B cell (primary cell): ENCODE results near the gene TSC2. TPM values are rescaled to one million over a fixed set of nuclear protein-coding genes. Genes with fewer than 3 reads are reported as not detected.
"Not testable (repeated sequence)": the region's sequence is repeated elsewhere in the genome, so short reads cannot be mapped to it uniquely, and the experiment has no call there.

Source experiments
- ATAC-seq: fragments of 200-7000 bp; cut with Tn5 transposase; one replicate; pipeline ENCODE4 v1.10.0; 2021; ENCODE audit warnings: low read depth, mild to moderate bottlenecking, moderate number of reproducible peaks, moderate library complexity
- CTCF ChIA-PET: fragments of 350-600 bp; sonication (Branson Sonifier 250); formaldehyde crosslinking; loops from one replicate; lab custom pipeline; 2021; ENCODE audit warnings: antibody characterized with exemption, inconsistent platforms; lab: Charles Lee
- POLR2A ChIA-PET: fragments of 350-600 bp; sonication (Branson Sonifier 250); formaldehyde crosslinking; loops from one replicate; lab custom pipeline; 2021; ENCODE audit warnings: antibody characterized with exemption; lab: Charles Lee
- DNase-seq: peaks from one replicate; pipeline ENCODE4 v3.0.0; 2013
- H2AFZ ChIP-seq: 2 replicates; pipeline ENCODE4 v1.6.1; 2012; ENCODE audit warnings: mild to moderate bottlenecking, low read depth, low read length; ENCODE audit not compliant: insufficient read depth, poor library complexity, severe bottlenecking
- H3K27ac ChIP-seq, 2 donors: 1 replicate in 1 of 2; 2 replicates in 1 of 2; pipeline ENCODE4 v1.5.1; 2012 to 2013; ENCODE audit warnings: low read length in 2 of 2, mild to moderate bottlenecking in 2 of 2, moderate library complexity in 1 of 2
- H3K27me3 ChIP-seq, 4 experiments: fragments of 200-600 bp in 1 of 4; sonication (generic) in 1 of 4; replicated peaks in 1 of 4; 1 replicate in 2 of 4; 2 replicates in 2 of 4; pipeline versions ENCODE4 v1.6.1 to v1.7.0; 2013 to 2016; ENCODE audit warnings: low read length in 3 of 4, mild to moderate bottlenecking in 2 of 4, mixed read lengths in 1 of 4, moderate library complexity in 1 of 4; ENCODE audit not compliant: insufficient read depth in 4 of 4, control insufficient read depth in 3 of 4; ENCODE audit errors: control extremely low read depth in 1 of 4
- H3K36me3 ChIP-seq, 2 experiments: replicated peaks in 1 of 2; 1 replicate in 1 of 2; 2 replicates in 1 of 2; pipeline versions ENCODE4 v1.6.1 to v1.7.1; 2013; ENCODE audit warnings: low read length in 1 of 2; ENCODE audit not compliant: insufficient read depth in 2 of 2, control insufficient read depth in 1 of 2; ENCODE audit errors: control extremely low read depth in 1 of 2, extremely low read depth in 1 of 2
- H3K4me1 ChIP-seq, 2 donors: fragments of 200-600 bp in 1 of 2; sonication (generic) in 1 of 2; 1 replicate in 1 of 2; 2 replicates in 1 of 2; pipeline versions ENCODE4 v1.5.1 to v1.6.1; 2013 to 2017; ENCODE audit warnings: low read length in 2 of 2; ENCODE audit not compliant: control insufficient read depth in 2 of 2, insufficient read depth in 2 of 2
- H3K4me2 ChIP-seq: replicated peaks from 2 replicates; pipeline ENCODE3; 2012; ENCODE audit warnings: mild to moderate bottlenecking, low read depth, low read length; ENCODE audit not compliant: poor library complexity, severe bottlenecking
- H3K4me3 ChIP-seq, 5 experiments: fragments of 200-600 bp in 1 of 5; sonication (generic) in 1 of 5; 1 replicate in 3 of 5; 2 replicates in 2 of 5; pipeline versions ENCODE4 v1.5.1 to v1.7.0; 2011 to 2016; ENCODE audit warnings: low read length in 4 of 5, mild to moderate bottlenecking in 4 of 5, low read depth in 2 of 5, control low read depth in 1 of 5, moderate library complexity in 1 of 5; ENCODE audit not compliant: insufficient read depth in 1 of 5; ENCODE audit errors: control extremely low read depth in 1 of 5, extremely low read depth in 1 of 5
- H3K79me2 ChIP-seq: fragments of 200-600 bp; sonication (generic); one replicate; pipeline ENCODE4 v1.6.0; 2016; ENCODE audit warnings: low read length; ENCODE audit not compliant: control insufficient read depth, insufficient read depth
- H3K9ac ChIP-seq: fragments of 200-600 bp; sonication (generic); 2 replicates; pipeline ENCODE4 v1.6.1; 2017; ENCODE audit warnings: mild to moderate bottlenecking, low read length, moderate library complexity
- H3K9me3 ChIP-seq, 3 donors: one replicate each; pipeline versions ENCODE4 v1.6.1 to v1.7.1; 2013; ENCODE audit warnings: low read length in 2 of 3; ENCODE audit not compliant: control insufficient read depth in 2 of 3, insufficient read depth in 1 of 3; ENCODE audit errors: control extremely low read depth in 1 of 3
- H4K20me1 ChIP-seq: 2 replicates; pipeline ENCODE4 v1.6.0; 2012; ENCODE audit warnings: mild to moderate bottlenecking, low read length; ENCODE audit not compliant: insufficient read depth, control insufficient read depth, poor library complexity, severe bottlenecking
- H3K27ac Mint-ChIP-seq: one replicate; pipeline ENCODE4 v1.8.0; 2021; ENCODE audit warnings: mixed read lengths
- H3K27me3 Mint-ChIP-seq: one replicate; pipeline ENCODE4 v1.8.0; 2021; ENCODE audit warnings: mixed read lengths
- H3K4me1 Mint-ChIP-seq: one replicate; pipeline ENCODE4 v1.8.0; 2021; ENCODE audit warnings: mixed read lengths
- H3K4me3 Mint-ChIP-seq: one replicate; pipeline ENCODE4 v1.8.0; 2021; ENCODE audit warnings: mixed read lengths
- H3K9me3 Mint-ChIP-seq: one replicate; pipeline ENCODE4 v1.8.0; 2022; ENCODE audit warnings: mixed read lengths; ENCODE audit not compliant: insufficient read depth
- WGBS: methylation state at CpG from one replicate; pipeline ENCODE4 v1.1.5; 2013; ENCODE audit warnings: missing lambda C conversion rate; ENCODE audit not compliant: insufficient coverage; 5-methylcytosine and 5-hydroxymethylcytosine counted together
- intact Hi-C: fragments of 100-400 bp; cut with micrococcal nuclease; formaldehyde crosslinking; loops from one replicate; pipeline ENCODE4 v1.10.0; 2022
- polyA plus RNA-seq: library from polyadenylated mRNA; depleted of rRNA; stranded (reverse); fragments of >200 nt; gene quantifications from 2 replicates; pipeline ENCODE4 v1.2.3, GENCODE V29; 2012
- total RNA-seq, 2 donors: library from RNA; stranded (reverse); fragments of 120-200 nt in 1 of 2; gene quantifications; 1 replicate in 1 of 2; 2 replicates in 1 of 2; pipeline versions ENCODE4 v1.2.3 to v1.2.4, GENCODE V29; 2013 to 2022

The TSC2 gene
- total and polyA plus RNA-seq, 2 donors (not counting 1 experiment from before 2014, with no cell fraction given), result 128 to 194 TPM

DNA sequence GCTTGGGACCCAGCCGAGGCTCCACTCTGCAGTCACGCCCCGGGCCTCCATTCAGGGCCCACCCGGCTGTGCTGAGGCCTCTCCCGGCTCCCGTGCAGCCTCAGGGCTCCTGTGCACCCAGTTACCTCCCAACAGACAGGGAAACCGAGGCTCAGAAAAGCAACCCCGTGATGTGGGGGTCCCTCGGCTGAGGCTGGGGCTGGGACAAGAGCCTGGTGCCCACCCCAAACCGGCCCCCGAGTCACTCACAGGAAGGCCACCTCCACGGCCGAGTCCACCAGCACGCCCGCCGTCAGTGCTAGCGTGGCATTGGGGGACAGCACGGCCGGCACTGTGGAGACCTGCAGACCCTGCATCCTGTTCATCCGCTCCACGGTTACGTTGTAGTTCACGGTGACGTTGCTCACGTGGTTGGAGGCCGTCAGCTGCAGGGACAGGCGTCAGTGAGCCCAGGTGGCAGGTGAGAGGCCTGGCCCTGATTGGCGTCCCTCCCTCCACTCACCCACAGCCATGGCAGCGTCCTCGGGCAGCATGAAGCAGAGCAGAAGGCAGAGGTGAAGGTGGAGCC lies 64.8 kb downstream of the TSC2 start:
- H3K27ac Mint-ChIP-seq, H3K4me2 ChIP-seq, H3K9ac ChIP-seq, H3K79me2 ChIP-seq, DNase-seq, H3K4me1 Mint-ChIP-seq, intact Hi-C loops, H3K36me3 ChIP-seq, H3K4me3 Mint-ChIP-seq, ATAC-seq, POLR2A ChIA-PET, H3K9me3 ChIP-seq, H3K9me3 Mint-ChIP-seq, H3K27ac ChIP-seq, H3K27me3 ChIP-seq, CTCF ChIA-PET, H3K27me3 Mint-ChIP-seq, H4K20me1 ChIP-seq, H2AFZ ChIP-seq, H3K4me3 ChIP-seq, H3K4me1 ChIP-seq: not testable (repeated sequence)
- 97% methylated on average over 19 of the region's 30 CpGs for WGBS

DNA sequence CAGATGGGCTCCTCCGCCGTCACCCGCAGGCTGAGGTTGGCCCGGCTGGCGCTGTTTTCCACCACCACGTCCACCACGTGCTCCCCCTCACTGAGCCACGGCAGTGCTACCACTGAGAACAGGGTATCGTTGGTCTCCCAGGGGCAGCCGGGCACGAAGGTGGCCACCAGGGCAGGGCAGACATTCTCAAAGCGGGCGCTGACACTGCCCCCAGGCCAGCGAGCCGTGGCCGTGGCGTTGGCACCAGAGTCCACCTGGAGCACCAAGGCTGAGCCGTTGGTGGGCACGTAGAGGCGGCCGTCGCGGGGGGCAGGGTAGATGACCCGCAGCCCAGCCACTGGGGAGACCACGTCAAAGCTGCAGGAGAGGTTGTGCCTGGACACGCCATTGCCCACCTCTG lies 66.4 kb downstream of the TSC2 start:
- H3K9me3 ChIP-seq, H3K27ac ChIP-seq, H3K4me1 ChIP-seq, H3K79me2 ChIP-seq, H3K4me3 Mint-ChIP-seq, DNase-seq, CTCF ChIA-PET, H3K27ac Mint-ChIP-seq, intact Hi-C loops, H4K20me1 ChIP-seq, POLR2A ChIA-PET, H3K4me3 ChIP-seq, ATAC-seq, H3K27me3 Mint-ChIP-seq, H3K36me3 ChIP-seq, H3K4me2 ChIP-seq, H3K4me1 Mint-ChIP-seq, H2AFZ ChIP-seq, H3K27me3 ChIP-seq, H3K9ac ChIP-seq, H3K9me3 Mint-ChIP-seq: not testable (repeated sequence)
- WGBS, result 98% methylated on average over 25 of the region's 26 CpGs

DNA sequence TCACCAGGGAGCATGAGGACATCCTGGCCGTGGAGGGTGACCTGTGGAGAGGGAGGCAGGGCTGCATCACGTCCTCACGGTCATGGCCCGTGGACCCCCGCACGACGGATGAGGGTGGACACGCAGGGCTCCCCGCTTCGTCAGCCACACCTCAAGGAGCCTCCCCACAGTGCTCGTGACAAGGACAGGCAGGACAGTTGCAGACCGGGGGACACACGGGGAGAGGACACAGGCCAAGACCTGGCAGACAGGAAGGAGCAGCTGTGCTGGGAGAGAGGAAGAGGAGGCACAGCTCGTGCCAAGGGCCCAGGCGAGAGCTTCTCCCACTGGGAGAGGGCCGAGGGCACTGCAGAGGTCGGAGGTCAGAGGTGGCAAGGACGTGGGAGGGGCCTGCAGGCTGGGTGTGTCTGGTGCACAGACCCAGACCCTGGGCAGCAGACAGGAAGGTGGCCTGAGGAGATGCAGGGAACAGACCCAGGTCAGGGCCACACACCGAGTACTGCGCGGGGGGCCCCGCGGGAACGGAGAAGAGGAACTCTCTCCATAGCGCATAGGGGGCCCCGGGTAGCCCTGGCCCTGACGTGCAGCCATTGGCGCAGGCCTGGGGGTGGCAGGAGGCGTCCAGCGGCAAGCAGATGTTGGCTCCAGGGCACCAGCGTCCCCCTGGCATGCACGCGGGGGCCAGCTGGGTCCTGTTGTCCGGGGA lies 67.3 kb downstream of the TSC2 start:
- H2AFZ ChIP-seq, H3K9ac ChIP-seq, H3K4me1 Mint-ChIP-seq, H3K4me1 ChIP-seq, H4K20me1 ChIP-seq, H3K27ac Mint-ChIP-seq, H3K9me3 Mint-ChIP-seq, POLR2A ChIA-PET, H3K27me3 ChIP-seq, ATAC-seq, H3K27ac ChIP-seq, H3K27me3 Mint-ChIP-seq, H3K36me3 ChIP-seq, H3K4me2 ChIP-seq, H3K79me2 ChIP-seq, H3K9me3 ChIP-seq, H3K4me3 ChIP-seq, CTCF ChIA-PET, DNase-seq, intact Hi-C loops, H3K4me3 Mint-ChIP-seq: not testable (repeated sequence)
- WGBS, result 88% methylated on average over 7 of the region's 34 CpGs
